ENCODE data around the gene KIF1A. TPM values are rescaled to one million over a fixed set of nuclear protein-coding genes. Genes with fewer than 3 reads are reported as not detected.

Gene KIF1A, protein sequence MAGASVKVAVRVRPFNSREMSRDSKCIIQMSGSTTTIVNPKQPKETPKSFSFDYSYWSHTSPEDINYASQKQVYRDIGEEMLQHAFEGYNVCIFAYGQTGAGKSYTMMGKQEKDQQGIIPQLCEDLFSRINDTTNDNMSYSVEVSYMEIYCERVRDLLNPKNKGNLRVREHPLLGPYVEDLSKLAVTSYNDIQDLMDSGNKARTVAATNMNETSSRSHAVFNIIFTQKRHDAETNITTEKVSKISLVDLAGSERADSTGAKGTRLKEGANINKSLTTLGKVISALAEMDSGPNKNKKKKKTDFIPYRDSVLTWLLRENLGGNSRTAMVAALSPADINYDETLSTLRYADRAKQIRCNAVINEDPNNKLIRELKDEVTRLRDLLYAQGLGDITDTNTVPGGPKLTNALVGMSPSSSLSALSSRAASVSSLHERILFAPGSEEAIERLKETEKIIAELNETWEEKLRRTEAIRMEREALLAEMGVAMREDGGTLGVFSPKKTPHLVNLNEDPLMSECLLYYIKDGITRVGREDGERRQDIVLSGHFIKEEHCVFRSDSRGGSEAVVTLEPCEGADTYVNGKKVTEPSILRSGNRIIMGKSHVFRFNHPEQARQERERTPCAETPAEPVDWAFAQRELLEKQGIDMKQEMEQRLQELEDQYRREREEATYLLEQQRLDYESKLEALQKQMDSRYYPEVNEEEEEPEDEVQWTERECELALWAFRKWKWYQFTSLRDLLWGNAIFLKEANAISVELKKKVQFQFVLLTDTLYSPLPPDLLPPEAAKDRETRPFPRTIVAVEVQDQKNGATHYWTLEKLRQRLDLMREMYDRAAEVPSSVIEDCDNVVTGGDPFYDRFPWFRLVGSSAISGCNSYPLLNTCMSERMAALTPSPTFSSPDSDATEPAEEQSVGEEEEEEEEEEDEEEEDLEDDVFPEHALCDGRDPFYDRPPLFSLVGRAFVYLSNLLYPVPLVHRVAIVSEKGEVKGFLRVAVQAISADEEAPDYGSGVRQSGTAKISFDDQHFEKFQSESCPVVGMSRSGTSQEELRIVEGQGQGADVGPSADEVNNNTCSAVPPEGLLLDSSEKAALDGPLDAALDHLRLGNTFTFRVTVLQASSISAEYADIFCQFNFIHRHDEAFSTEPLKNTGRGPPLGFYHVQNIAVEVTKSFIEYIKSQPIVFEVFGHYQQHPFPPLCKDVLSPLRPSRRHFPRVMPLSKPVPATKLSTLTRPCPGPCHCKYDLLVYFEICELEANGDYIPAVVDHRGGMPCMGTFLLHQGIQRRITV (N-terminal part only)
- 1 to 10 TPM; 2.6 to 3.4 TPM for total RNA-seq

DNA sequence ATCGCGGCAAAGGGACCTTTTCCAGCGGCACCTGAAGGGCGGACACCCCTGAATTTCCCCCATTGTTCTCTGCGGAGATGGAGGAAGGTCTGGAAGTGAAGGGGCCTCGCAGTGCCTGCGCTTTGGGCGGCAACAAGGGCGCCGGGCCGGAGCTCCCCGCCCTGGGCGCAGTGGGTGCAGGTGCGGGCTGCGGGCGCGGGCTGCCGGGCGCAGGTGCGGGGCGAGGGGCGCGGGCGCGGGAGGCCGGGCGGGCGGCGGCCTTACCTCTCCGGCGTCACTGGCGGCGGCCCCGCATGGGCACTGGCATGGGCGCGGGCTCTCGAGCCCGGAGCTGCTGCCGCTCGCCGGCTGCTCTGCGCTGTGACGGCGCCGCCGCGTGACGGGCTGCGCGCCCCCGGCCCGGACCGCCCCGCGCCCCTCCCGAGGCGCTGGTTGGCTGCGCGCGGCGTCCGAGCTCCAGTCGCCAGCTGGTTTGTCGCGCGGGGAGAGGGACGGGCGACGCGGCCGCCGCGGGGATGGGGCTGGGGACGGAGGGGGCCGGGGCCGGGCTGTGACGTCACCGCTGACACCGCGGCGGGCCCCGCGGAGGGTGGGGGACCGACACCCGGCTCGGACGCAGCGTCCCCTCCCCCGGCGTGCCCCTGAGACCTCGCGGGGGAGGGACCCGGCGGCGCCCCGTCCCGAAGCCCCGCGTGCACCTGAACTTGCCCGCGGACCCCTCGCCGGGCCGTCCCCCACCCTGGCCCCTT lies at the start of gene KIF1A:
Gene KIF1A (minus strand): TSS at position 362 of the 749 bp plus-strand sequence. CDS start 22,467 bp downstream, outside the sequence.
- CTCF ChIA-PET = no interaction called here
- POLR2A ChIA-PET = no interaction called here

DNA sequence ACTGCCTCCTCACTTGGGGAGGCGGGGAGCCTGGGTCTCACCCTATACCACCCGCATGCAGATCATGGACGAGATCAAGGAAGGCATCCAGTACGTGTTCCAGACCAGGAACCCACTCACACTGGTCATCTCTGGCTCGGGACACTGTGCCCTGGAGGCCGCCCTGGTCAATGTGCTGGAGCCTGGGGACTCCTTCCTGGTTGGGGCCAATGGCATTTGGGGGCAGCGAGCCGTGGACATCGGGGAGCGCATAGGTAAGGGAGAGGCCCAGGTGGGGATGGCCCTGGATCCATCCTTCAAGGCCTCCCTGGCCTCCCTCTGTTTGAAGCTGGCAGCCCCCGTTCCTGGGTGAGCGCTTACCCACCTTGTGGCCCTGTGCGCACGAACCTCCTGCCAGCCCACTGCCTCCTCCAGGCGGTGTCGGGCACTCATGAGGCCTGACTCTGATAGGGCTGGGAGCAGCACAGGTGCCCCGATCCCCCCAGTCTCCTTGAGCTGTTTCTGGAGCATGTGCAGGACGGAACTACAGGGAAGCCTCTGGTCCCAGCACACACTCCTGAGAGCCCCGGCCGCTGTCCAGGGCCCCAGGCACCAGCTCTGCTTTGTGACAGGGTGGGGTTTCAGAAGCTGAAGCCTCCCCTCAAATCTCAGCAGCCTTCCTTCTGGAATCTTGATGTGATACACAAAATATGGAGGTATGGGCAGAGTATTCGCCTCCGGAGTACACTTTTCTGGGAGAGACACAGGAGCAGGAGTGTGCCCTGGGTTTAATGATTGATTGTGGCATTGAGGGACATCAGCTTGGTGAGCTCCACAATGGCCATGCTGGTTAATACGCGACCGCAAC lies 49.3 kb upstream of the KIF1A start:
- CTCF ChIA-PET = no interaction called here
- POLR2A ChIA-PET = no interaction called here

DNA sequence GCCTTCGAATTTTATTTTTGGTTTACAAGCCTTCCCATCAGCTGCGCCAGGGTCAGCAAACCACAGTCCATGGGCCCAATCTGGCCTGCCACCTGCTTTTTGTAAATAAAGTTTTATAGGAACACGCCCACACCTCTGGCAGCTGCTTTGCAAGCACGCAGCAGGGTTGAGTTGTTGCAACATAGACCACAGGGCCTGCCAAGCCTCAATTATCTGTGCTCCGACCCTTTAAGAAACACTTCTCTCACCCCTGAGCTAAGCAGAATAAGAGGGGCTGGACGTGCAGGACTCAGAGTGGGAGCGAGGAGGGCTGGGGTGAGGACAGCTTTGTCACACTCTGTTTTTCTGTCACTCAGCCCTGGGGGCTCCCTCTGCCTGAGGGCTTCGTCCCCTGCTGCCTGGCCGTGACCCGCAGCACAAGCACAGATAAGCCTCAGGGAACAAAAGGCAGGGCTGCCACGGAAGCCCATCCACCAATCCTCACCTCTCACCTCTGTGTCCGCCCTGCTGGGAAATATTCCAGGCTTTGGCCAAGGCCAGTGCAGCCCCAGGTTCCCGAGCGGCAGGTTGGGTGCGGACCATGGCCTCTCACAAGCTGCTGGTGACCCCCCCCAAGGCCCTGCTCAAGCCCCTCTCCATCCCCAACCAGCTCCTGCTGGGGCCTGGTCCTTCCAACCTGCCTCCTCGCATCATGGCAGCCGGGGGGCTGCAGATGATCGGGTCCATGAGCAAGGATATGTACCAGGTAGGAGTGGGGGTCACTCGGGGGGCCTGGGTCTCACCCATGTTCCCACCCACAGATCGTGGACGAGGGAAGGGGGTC lies 48.5 kb upstream of the KIF1A start, which contains the start of gene AGXT:
Gene AGXT (plus strand): TSS at position 539 of the 823 bp plus-strand sequence. CDS start 42 bp downstream, at position 581.
- CTCF ChIA-PET = no interaction called here
- POLR2A ChIA-PET = no interaction called here

DNA sequence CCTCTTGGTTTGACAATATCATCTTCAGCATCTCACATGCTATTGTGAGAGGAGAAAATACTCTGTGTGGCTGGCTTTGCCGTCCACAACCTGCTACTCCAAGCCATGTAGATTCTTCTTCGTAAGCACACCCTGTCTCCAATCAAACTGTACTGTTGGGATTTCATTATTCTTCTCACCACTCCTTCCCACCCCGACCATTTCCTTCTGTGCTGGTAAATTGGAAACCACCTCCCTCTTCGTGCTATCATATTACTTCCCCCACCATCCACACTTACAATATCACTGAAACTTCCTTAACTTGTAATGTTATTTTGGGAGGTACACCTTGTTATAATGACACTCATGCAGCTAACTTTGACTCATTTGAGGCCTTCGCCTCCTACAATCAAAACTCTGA lies 45.4 kb upstream of the KIF1A start:
- ChIA-PET POLR2A (no interaction called here), CTCF (interaction anchor here (0.7 kb wide), 1 partner anchor 60 kb away, joined by 4 read pairs; no protein-coding TSS in a partner anchor)

DNA sequence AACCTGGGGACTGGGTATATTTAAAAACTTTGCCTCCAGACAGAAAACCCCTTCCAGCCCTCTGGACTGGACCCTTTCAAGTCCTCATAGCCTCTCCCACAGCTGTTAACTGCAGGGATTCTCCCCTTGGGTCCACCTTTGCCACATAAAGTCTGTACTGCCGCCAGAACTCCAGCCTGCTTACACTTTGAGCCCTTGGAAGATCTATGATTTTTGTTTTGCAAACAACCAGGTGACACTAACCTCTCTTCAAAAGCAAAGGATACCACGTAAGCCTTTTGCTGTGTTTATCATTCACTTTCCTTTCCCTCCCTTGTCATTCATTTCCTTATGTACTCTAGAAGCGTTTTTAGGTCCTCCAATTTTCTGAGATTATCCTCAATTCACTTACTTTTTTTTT lies 44.5 kb upstream of the KIF1A start:
- ChIA-PET POLR2A (no interaction called here), CTCF (no interaction called here)

DNA sequence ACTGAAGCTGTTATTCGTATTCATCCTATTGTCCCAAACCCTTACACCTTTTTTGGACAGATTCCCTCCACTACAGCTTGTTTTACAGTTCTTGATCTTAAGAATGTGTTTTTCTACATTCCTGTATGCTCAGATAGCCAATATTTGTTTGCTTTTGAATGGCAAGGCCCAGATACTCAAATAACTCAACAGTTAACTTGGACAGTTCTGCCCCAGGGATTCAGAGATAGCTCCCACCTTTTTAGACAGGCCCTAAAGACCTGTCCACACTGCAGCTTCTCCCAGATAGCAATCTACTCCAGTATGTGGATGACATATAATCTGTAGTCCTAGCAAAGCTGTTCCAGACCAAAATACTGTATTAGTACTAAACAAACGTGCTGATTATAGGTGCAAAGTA lies 41.5 kb upstream of the KIF1A start:
- ChIA-PET CTCF (interaction anchor here (0.9 kb wide), 1 partner anchor 10 kb away, joined by 6 read pairs; no protein-coding TSS in a partner anchor), POLR2A (no interaction called here)

DNA sequence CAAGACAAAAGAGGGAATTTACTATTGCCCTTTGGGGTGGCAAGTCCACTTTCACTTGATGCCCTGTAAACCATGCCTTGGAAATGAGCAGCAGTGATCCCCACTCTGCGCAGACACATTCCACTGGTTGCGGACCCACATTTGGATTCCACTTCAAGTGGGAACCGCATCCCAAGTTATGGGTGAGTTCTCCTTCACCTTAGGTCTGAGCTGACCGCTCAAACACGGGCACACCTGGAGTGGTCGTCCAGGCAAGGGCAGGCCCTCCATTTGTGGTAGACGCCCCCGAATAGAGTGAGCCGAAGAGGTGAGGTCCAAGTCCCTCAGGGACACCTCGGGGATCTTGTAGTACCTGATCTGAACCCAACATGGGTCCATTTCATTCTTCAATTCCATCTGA lies 38.9 kb upstream of the KIF1A start:
- POLR2A ChIA-PET = no interaction called here
- CTCF ChIA-PET = no interaction called here

DNA sequence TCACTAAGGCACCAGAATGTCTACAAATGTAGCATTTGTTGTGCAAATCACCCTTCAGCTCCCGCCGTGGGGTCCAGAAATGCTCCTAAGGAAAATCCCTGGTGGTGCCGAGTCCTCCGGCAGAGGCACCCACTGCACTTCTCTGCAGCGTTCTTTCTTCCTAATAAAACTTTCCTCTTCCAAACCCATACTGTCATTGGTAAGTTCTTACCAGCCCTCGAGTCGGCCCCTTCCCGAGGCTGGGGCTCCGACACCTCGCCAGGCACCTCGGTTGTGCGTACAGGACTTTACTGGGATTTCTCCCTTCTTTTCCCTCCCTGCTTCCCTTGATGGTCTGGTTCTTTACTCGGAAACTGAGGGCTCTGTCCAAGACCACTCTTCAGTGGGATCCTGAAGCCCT lies 38.3 kb upstream of the KIF1A start:
- ChIA-PET CTCF (no interaction called here), POLR2A (no interaction called here)

DNA sequence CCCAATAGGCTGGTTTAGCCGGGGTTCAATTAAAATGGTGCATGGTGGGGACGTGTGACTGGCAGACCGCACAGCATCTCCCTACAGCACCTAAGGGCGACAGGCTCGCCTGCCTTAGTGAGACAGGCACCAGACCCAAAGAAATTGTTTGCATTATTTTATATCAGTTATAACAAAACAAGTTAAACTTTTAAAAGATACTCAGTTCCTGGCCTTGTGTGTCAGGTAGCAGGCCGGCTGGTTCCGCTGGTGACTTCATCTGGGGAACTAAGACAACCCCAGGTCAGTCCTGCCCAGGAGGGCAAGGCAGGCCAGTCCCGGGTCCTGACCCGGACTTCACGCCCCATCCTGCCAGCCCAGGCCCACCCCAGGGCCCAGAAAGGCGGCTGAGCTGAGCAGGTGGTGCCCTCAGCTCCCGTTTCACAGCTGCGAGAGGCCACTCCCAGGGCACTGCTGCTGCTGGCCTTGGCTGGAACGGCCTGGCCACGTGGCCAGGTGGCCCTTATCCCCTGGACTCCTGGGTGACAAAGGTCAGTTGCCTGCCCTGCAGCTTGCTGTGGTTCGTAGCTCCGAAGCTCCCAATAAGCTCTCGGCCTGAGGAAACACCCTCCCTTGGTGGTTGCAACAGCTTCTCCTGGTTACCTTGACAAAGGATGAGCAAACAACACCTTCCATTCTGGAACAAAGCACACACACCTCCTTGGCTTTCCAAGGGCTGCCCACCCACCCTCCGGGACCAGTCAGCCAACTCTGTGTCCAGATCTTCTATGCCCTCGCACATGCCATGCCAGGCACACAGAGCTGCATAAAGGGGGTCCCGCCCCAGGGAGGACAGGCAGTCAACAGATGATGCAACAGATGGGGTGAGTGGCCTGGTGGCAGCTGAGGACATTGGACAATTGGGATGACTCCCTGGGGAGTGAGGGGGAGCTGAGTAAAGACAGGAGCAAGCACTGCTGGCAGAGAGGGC lies 37.3 kb upstream of the KIF1A start:
- ChIA-PET CTCF (interaction anchor here (0.6 kb wide), 1 partner anchor 15 kb away, joined by 3 read pairs; no protein-coding TSS in a partner anchor), POLR2A (no interaction called here)

DNA sequence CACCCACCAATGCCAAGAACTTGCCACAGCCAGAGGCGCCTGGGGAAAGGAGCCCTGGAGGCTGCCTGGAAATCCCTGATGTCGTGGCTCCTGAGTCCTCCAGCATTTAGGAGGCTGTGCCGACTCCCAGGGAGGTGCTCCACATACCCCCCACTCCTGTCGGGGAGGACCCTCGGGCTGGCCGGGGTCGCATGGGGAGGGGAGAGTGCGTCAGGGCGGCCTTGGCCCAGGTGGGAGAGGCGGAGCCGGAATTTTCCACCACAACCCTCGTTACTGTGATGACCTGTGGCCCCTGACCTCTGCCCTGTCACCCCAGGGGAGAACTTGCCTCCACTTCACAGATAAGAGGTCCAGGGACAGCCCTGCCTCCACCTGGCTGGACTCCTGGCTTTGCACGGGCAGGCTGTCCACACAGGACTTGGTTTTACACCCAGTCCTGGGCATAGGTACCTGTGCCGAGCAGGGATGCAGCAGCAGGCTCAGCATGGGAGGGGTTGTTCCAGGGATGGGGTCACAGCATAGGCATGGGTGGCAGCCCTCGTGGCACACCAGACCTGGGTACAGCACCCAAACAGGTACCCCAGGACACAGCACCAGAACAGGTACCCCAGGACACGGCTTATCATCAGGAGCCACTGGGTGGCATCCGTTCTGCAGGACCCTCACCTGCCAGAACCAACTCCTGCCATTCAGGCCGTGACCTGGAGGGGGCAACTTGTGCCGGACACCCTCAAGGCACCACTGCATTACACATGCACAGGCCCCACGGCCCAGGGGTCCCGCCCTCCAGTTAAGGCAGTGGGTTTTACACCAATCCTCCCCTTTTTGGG lies 36.3 kb upstream of the KIF1A start:
- POLR2A ChIA-PET = no interaction called here
- CTCF ChIA-PET = no interaction called here

DNA sequence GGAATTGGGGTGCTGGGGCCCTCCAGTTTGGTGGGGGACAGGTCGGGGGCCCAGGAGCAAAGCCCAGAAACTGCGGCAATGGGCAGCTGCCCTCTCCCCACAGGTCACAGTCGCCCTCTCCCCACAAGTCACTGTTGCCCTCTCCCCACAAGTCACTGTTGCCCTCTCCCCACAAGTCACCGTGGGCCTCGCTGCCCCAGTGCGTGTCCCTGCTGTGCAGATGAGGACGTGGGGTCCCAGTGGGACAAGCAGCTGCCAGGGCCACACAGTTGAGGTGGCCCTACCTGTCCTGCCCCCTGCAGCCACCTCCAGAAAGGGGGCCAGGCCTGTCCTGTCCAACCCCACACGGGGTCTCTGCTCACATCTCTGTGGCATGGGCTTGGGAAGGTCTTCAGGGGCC lies 35.7 kb upstream of the KIF1A start:
- CTCF ChIA-PET = no interaction called here
- POLR2A ChIA-PET = no interaction called here

DNA sequence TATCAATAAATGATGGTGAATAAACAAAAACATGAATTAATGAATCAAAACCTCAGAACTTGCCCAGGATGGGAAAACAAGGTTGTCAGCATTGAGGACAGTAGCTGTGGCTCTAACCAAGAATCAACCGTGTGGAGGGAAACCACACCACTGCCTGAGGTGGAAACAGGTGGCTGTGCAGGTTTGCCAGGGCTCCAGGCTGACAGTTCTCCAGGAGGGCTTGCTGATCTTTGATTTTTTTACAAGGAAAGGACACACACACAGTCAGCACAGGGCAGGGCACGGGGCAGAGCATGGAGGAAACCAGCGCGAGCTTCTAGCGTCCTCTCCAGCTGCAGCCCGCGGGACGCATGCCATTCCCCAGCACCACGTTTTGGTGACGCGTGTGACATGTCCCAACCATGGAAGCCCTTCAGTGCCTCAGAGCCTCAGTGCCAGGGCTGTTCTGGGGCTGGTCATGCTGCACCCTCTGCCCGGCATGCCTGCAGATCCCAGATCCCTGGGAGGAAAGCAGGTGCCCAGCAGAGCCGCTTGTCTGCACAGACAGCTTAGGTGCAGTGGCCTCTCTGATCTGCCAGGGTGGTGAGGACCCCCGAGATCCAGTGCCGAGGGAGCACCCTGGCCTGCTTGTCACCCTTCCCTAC lies 32.8 kb upstream of the KIF1A start:
- POLR2A ChIA-PET = no interaction called here
- CTCF ChIA-PET = no interaction called here

DNA sequence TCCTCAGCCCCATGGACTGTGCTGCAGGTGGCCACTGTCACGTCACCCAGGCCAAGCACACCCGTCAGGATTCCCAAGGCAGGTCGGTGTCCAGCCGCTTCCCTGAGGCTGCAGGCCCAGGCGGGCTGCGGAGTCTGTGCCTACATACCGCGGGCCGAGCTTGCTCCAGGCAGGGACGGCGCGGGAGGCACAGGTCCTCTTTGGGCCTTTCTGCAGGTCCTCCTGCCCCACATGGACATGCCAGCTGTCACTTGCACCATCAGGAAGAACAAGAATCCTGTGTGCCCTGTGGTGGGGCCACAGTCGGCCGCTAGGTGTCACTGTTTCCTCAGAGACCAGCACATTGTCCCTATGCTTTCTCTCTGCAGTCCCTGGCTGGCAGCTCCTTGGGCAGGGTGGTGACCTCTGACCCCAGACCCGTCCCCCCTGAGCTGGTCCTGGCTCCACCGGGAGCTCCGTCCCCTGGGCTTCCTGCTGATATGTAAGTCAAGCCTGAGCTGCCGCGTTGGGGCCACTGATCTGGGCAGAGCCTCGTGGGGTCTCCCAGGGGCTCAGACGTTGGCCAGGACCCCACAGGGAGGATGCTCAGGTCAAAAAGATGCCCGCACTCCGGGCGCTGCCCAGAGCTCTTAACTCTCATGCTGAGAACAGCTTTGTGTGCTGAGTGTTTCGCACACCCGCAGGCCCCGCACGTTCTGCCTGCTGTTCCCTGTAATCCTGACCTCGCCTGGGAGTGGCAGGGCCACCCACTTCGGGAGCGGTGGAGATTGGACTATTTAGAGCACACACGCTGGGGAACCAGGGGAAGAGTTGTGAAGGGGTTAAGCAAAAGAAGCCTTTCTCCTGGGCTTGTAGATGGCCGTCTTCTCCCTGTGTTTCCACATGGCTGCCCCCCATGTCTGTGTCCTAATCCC lies 31.3 kb upstream of the KIF1A start:
- ChIA-PET CTCF (interaction anchor here (0.6 to 1.6 kb wide), 6 partner anchors 10 to 941 kb away, joined by 3 to 7 read pairs (median 3); no protein-coding TSS in a partner anchor), POLR2A (no interaction called here)

DNA sequence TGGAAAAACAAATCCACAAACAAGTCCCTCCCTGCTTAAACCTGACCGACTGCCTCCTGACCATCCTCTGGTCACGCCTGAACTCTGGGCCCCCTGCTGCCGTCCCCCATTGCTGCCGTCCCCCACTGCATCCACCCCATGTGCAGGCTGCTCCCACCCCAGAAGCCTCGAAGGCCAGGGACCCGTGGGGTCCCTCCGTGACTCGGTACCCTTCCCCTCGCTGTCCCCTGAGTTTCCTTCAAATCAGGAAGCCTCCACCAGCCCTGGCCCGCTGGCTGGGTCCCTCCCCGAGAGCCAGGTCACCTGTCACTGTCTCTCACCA lies 30.7 kb upstream of the KIF1A start:
- CTCF ChIA-PET = interaction anchor here (1.0 to 1.6 kb wide), 5 partner anchors 10 to 406 kb away, joined by 3 to 7 read pairs (median 3); no protein-coding TSS in a partner anchor
- POLR2A ChIA-PET = no interaction called here
